NCI-H128 (cell line): ENCODE results near the gene OMP.
"Not testable (repeated sequence)": the region's sequence is repeated elsewhere in the genome, so short reads cannot be mapped to it uniquely, and the experiment has no call there.

Source experiments
- DNase-seq: peaks from one replicate; lab custom pipeline; 2025; ENCODE audit not compliant: unreplicated experiment; lab: John Stamatoyannopoulos, UW

OMP gene

DNA sequence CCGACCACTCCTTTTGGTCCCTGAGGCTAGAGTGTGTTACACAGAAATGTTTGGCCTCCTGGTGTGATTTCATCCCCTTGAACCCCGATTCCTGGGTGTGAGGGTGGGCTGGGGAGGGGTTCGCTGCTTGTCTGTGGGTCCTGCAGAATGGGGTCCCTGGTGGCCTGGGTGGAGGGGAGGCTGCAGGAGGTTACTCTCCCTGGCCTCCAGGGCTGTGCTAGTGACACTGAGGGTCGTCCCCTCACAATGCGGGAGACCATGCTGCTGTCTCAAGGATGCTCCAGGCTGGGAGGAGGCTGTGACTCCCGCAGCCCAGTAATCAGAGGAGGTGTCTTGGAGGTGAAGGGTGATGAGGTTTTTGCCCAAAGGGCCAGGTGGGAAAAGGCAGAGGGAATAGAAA, 17.0 kb upstream of the OMP start:
- DNase-seq, result no peak

DNA sequence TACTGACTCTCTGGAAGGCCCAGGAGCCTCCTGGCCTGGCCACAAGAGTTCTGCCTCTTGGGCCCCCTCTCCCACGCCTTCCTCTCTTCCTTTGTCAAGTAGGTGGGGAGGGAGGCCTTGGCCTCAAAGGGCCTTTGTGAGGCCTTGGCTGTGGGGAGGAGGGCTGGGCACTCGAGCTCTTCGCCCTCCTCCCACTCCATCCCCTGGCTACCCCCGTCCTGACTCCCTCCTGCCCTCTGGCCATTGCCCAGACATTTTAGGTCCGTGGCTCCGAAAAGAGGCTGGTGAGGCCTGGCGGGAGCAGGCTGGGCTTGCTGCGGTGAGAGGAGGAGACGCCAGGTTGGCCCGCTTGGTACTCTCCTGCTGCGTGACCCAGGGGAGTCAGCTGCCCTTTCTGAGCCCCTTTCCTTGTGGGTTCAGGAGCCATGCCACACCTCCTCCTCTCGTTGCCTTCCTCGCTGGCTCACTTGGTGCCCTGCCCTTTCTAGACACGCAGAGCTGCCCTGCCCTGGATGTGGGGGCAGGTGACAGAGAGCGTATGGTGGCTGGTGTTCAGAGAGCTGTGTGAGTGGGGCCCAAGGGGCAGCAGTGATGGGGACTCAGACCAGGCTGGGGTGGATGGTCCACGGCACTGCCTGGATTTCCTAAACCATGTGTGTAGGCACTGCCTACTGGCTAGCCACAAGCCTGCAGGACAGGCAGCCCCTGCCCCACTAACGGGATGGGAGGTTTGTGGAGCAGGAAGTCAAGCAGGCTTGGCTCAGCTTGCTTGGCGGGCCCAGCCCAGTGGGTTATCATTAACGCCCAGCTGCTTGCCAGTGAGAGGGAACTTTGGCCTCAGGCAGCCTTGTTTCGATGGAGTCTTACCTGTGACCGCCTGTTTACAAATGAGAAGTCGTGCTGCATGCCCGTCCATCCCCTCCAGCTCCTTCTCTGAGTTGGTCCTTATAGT, 15.8 kb upstream of the OMP start:
- DNase-seq, result no peak

DNA sequence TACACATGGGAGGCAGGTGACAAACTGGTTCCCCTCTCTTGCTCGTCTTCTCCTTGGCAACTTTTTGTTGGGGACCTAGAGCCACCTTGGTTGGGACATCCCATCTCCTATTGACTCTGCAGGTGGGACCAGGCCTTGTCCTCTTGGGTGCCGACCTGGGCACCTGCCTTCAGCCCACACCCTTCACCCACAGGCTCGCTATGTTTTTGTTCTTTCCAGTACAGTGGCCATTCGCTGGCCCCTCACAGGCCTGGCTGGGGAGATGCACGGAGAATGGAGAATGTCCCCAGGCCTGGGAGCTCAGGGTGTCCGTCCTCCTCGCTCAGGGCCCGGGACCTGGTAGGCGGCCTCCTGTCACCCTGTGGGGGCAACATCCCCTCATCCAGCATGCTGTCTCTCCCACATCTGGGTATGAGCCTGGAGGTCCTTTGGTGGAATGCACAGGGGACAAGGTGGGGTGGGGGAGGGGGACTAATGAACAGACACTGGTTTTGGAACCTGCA, 14.9 kb upstream of the OMP start:
- no peak for DNase-seq

DNA sequence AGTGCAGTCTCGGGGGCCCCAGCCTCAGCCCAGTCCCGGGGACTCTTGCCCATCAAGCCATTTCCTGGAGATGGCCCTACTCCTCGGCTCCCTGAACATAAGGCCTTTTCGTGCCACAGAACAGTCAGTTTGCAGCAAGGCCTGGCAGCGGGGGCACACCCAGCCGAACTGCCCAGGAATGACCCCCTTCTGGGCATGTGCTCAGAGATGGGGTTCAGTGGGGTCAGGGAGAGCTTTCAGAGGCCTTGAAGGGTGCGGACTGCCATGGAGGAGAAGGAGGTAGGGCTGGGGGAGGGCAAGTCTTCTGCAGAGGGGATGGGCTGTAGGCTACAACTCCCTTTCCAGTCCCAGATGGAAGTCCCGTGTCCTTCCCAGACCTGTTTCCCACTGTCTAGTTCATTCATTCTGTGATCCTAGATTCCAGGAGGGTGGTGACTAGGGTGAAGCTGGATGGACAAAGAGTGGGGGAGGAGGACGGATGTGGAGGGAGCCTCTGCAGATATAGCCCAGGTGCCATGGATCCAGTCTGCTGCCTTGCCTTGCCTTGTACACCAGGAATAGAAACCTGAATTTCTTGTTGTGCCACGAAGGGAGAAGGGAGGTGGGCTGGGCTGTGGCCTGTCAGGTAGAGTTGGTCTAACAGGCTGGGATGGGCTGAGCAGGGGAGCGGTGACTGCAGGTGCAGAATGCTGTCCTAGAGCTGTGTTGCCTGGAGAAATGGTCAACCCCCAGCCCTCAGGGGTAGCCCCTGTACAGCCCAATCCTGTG, 14.2 kb upstream of the OMP start:
- DNase-seq, result no peak

DNA sequence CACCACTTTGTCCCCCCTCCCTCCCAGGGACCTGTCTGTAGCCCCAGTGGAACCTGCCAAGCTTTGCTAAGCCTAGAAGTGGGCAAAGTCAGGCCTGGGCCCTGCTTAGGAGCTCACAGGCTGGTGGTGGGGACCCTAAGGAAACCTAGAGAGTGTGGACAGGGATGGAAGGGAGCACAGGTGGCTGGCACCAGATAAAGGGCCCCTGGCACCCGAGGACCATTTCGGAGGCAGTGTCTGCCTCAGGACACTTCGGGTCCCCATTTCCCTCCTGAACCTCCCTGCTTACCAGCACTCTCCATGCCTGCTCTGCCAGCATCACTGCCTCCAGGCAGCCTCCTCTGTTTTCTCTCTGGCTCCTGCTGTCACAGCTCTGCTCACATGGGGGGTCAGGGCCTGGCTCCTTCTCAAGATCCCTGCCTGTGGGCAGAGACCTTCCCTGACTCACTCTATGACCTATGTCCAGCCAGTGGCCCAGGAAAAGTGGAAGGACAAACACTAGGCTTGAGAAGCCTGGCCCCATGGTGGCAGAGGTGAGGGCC, 13.6 kb upstream of the OMP start:
- DNase-seq, result no peak

DNA sequence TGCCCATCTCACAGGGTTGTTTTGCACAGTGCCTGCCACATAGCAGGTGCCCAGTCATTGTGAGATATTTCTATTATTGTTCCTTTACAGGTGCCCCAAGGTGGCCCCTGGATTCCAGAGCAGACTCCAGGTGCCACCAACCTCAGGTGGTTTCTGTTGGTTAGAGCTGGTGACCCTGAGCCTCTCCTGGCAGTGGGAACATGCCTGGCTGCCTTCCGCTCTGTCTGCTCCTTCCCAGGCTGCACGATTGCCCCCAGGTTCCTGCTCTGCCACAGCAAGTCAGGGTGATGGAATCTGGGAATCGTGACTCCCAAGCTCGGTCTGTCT, 12.6 kb upstream of the OMP start:
- DNase-seq, result no peak

DNA sequence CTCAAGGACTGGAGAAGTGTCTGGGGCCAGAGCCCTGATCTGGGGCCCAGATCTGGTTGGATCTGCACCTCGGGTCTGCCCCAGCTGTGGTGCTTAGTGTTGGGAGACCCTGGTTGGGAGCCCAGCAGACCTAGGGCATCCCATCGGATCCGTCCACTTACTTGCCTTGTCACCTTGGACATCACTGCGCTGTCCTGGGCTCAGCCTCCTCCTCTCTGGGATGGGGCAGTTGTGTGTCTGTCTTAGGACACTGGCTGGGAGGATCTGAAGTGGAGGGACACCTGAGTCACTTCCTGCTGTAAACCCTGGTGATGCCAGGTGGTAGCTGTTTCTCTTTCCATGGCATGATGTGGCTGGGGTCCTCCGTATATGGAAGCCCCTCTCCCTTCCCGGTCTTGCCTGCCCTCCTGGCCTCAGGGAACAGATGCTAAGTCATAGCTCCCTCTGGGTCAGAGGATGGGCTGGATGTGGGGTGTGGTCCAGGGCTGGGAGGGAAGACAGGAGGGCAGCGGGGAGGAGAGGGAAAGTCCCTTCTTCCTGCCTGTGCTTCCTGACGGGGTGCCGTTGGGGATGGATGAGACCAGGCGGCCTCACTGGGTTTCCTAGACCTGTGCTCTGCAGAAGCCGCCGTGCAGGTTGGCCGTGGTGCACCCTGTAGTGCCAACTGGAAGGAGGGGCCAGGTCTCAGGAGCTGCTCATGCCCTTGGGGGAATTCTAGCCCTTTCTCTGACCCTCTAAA, 12.1 kb upstream of the OMP start:
- DNase-seq, result no peak

DNA sequence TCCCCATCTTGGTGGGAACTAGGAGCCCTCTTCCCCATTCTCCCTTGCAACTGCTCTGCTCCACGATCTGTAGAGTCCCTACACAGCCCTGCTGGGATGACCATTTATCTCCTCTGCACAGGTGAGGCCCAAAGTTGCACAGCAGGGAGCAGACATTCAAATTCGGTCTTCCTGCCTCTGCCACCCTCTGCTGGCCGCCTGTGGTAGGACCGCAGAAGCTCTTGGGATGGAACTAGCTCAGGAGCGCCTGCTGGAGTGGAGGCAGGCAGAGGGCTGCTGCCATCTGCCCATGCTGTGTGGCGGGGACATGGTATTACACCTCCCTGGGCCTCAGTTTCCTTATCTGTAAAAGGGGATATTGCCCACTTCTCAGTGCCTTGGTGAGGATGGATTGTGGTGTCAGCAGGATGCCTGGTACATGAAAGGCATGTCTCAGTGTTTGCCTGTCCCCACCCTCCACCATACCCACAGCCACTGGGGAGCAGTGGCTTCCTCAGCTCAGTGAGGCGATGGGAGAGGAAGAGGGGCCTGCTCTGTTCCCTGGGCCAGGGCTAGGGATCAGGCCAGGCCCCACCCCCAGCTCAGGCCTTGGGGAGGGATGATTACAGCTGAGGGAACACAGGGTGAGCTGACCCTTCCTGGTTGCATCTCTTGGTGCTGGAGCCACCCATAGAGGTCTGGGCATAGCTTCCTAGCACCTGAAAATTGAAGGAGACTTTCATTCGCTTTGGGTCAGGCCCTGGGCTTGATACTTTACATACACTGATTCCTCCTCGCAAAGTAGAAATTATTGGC, 11.3 kb upstream of the OMP start:
- DNase-seq, result peak; percentile 21

DNA sequence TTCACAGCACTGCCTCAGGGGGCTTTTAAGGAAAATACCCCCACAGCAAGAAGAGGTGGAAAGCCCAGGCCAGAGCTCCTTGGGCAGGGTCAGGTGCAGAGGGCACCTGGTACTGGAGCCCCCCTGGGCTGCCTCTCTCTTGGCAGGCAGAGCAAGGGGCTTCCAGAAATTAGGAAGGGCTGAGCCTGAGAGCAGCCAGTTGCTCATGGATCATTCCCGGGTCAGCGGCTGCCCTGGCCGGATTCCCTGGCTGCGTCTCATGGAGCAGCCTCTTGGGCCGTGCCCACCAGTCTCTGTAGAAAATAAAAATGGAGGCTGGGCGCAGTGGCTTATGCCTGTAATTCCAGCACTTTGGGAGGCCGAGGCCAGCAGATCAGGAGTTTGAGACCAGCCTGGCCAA, 10.3 kb upstream of the OMP start:
- DNase-seq, result no peak

DNA sequence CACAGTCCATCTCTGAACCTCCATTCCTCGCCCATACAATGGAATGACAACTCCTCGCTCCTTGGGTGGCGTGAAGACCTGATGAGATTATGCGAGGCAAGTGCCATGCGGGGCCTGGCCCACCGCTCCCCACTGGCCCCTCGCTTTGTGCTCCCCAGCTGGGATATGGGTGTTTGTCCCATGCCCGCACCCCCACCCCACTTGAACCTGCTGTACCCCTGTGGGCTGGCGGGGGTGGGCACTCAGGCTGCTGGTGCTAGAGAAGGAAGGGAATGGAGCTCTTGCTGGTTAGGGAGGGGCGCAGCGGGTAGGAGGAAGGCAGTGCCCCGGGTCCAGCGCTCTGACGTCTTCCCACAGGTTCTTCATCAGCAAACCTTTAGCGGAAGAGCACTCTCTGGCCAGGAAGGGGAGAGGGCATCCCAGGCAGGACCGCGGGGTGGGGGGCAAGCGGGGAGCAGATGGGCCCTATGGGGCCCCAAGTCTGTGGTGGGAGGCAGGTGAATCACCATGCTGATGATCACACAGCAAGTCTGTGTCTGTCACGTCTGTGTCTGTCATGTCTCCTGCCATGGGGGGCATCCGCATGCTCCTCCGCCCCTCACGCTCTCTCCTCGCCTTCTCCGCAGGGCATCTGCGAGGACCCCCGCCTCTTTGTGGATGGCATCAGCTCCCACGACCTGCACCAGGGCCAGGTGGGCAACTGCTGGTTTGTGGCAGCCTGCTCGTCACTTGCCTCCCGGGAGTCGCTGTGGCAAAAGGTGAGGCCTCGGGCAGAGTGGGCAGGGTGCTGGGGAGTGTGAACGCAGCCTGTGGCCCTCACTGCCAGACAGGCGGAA, 9.4 kb upstream of the OMP start:
- DNase-seq, result no peak

DNA sequence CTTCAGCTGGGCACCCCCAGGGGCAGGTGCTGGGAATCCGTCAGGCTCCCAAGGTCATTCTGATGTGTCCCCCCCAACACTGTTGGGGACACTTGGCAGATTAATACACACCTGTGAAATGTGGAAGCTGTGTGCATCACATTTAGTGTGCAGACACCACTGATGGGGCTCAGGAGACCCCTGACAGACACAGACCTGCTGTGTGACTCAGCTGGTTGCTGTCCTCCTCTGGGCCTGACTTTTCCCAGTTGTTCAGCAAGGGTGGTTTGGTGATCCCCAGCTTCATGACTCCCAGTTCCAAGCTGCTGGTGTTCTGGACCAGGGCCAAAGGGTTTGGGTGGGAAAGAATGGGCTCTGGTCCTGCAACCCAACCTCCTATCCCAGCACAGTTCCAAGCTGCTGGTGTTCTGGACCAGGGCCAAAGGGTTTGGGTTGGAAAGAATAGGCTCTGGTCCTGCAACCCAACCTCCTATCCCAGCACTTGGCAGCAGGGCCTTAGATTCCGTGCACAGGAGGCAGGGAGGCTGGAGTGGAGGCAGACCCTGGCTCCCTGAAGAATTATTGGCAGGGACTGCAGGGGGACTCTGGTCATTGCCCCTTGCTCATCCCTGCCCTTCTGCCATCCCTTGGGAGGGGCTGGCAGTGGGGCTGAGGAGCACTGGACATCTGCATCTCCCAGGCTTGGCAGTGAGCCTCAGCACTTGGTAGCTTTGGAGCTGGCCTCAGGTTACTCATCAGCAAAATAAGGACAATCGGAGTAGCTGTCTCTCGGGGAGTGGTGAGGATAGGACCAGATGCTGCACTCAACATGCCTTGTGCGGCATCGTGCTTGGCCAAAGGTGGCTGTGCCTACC, 8.4 kb upstream of the OMP start:
- DNase-seq, result no peak

DNA sequence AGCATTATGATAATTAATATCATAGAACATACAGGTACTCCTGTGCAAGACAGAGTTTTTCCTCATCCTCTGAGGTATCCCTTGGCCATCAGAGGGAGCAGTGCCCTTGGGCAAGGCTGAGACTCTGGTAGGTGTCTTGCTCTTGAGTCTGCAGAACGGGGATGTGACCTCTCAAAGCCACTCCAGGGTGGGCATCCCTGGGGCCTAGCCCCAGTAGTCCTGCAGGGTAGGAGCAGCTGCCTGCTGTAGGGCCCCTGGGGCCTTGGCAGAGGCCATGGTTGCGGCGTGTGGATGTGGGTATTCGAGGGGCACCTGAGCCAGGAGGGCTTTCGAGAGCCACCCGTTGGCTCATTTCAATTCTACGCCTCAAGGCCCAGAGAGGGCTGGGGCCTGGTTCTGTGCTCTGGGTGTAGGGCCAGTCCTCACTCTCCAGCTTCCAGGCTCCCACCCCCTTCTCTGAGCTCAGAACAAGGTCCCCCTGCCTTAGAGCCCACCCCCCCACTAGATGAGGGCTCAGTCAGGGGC, 7.7 kb upstream of the OMP start:
- DNase-seq, result no peak

DNA sequence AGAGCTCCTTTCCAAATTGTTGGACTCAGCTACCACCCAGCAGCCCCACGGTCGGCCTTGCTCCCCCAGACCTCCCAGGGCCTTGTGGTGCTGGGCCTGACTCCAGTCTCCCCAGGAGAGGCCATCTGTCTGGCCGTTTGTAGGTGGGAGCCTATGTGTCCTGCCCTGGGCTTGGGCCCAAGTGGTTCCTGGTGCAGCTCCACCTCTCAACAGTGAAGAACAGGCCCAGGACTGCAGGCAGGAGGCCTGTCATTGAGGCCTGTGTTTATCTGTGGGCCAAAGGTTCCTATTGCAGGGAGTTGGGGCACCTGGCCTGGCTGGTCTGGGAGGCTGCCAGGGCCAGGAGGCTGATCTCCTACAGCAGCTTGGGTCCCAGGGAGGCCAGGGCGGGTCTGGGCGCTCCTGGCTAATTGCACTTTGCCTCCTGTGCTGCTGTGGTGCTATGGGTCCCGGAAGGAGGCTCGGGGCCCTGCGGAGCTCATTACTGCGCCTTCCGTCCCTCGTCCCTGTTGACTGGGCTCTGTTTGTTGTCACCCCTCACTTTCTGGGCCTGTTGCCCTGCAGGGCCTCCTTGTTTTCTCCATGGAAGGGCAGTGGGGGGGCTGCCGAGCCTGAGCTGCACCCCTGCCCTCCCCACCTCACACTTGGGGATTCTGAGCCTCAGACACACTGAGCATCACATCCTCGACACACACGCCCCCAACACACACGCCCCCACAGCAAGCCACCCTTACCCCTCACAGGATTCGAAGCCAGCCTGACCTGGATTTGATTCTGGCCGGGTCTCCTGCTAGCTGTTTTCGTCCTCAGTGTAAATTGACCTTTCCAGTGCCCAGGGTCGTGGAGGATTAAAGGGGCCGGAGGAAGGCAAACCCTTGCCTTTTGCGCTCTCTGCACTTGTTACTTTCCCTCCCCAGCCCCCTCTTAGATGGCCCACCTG, 6.8 kb upstream of the OMP start:
- no peak for DNase-seq

DNA sequence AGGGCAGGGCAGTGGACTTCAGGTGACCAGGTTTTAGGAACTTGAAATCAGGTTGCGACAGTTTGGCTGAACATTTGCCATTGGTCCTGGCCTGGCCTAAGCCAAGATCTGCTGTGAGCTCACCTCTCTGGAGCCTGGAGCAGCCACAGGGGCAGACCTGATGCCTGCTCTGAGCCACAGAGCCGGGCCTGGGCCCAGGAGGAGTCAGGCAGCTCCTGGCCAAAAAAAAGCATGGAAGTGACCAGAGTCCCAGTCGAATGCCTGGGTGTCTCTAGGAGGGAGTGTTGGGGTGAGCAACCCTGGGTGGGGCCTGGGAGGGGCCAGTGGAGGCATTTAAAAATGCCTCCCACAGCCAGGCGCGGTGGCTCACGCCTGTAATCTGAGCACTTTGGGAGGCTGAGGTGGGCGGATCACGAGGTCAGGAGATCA, 6.0 kb upstream of the OMP start:
- no peak for DNase-seq

DNA sequence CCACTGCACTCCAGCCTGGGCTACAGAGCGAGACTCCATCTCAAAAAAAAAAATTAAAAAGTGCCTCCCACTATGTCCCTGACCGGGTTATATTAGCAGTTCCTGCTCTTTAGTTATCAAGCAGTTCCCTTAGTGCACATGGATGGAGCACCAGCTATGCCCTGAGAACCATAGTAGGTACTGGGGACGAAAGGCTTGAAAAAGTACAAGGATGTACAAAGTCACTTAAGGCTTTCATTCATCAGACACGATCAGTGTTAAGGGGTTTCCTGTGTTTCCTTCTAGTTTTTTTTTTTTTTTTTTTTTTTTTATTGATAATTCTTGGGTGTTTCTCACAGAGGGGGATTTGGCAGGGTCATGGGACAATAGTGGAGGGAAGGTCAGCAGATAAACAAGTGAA, 5.5 kb upstream of the OMP start:
- DNase-seq, result not testable (repeated sequence)

DNA sequence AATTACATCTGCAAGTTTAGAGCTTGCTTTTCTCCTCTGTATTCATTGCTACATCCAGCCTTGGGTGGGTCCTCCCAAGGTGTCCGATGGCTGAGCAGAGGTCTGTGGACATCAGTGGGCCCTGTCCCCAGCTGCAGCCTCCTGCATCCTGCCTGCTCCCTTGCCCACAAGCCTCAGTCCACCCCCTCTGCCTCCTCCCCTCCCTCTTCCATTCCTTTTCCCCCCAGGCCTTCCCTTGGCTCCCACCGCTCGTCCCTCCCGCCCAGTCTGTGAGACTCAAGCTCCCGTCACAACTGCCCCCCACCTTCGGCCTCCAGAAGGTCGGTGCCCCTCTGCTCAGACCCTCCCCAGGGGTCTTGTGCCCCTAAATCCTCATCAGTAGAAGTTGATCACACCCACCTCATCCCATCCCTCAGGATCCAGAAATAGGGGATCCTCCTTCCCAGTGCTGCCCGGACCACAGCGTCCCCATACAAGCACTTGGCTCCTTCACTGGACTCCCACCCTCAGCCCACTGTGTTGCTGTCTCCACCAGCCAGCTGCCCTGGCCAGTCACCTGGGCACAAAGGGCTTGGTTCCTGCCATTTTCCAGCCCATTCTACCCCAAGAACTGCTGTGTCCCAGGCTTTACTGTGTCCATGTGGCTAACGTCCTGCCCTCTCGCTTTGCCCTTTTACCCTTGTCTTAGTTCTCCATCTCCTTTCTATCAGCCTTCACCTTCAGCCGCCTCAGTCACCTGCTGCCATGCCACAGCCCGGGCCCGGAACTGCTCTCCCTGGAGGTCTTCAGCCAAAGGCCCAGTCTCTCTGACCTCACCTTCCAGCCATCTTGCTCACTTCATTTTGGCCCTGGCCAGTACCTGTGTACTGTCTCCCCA, 2.2 kb upstream of the OMP start:
- DNase-seq, result no peak
